HepG2 (cell line): ENCODE measurements around the gene ROCK1. TPM values are rescaled to one million over a fixed set of nuclear protein-coding genes. Genes with fewer than 3 reads are reported as not detected.
A peak's percentile ranks its signal among the peaks of the same experiment; 100 is the strongest.

Experiments
- BHLHE40 ChIP-seq: IDR thresholded peaks from 2 replicates; pipeline ENCODE4 v1.6.1; 2011; ENCODE audit warnings: low read length, improper control_type of control experiment
- BRCA1 ChIP-seq: sonication (generic); formaldehyde crosslinking; IDR thresholded peaks from 2 replicates; pipeline ENCODE4 v1.4.0; 2020; ENCODE audit warnings: missing genetic modification reagents
- CCDC6 ChIP-seq: sonication (generic); formaldehyde crosslinking; IDR thresholded peaks from 2 replicates; pipeline ENCODE4 v1.8.1; 2022; ENCODE audit warnings: mild to moderate bottlenecking, missing genetic modification reagents, moderate library complexity
- DZIP1 ChIP-seq: sonication (generic); formaldehyde crosslinking; IDR thresholded peaks from 2 replicates; pipeline ENCODE4 v1.5.0; 2020; ENCODE audit warnings: mild to moderate bottlenecking, missing genetic modification reagents
- FOXO4 ChIP-seq: sonication (generic); formaldehyde crosslinking; conservative IDR thresholded peaks from 2 replicates; pipeline ENCODE4 v1.8.1; 2023; ENCODE audit warnings: missing genetic modification reagents
- FUBP1 ChIP-seq: sonication (generic); formaldehyde crosslinking; IDR thresholded peaks from 2 replicates; pipeline ENCODE4 v1.5.1; 2020; ENCODE audit warnings: missing genetic modification reagents, mild to moderate bottlenecking, borderline replicate concordance
- KDM5A ChIP-seq: fragments of 200-600 bp; sonication (generic); IDR thresholded peaks from 2 replicates; pipeline ENCODE4 v1.7.0; 2018; ENCODE audit warnings: antibody characterized with exemption, mild to moderate bottlenecking, low read length, borderline replicate concordance
- ZFY ChIP-seq: sonication (generic); formaldehyde crosslinking; IDR thresholded peaks from 2 replicates; pipeline ENCODE4 v1.4.0; 2020; ENCODE audit warnings: missing genetic modification reagents
- ZNF20 ChIP-seq: sonication (generic); formaldehyde crosslinking; IDR thresholded peaks from 2 replicates; pipeline ENCODE4 v1.4.0; 2020; ENCODE audit warnings: mild to moderate bottlenecking, moderate library complexity, missing genetic modification reagents
- ZNF343 ChIP-seq: sonication (generic); formaldehyde crosslinking; IDR thresholded peaks from 2 replicates; pipeline ENCODE4 v1.4.0; 2020; ENCODE audit warnings: mild to moderate bottlenecking, missing genetic modification reagents
- polyA plus RNA-seq, 8 experiments: library from polyadenylated mRNA; depleted of rRNA in 3 of 8; stranded (reverse) in 7 of 8; unstranded in 1 of 8; fragments of >200 nt; fragmentation: Illumina TruSeq in 4 of 8; extraction: Trizol in 4 of 8; gene quantifications; 2 replicates each; pipeline versions ENCODE4 v1.2.1 to v1.2.3, GENCODE V29; 2011 to 2016; ENCODE audit warnings: low read depth in 4 of 8, missing spikeins in 1 of 8, mixed read lengths in 1 of 8; ENCODE audit not compliant: insufficient read depth in 1 of 8
- total RNA-seq, 5 experiments: library from RNA; depleted of rRNA; stranded (reverse); fragments of >200 nt; fragmentation: Illumina TruSeq; extraction: Trizol; gene quantifications; 2 replicates each; pipeline ENCODE4 v1.2.3, GENCODE V29; 2016; ENCODE audit warnings: low read depth in 1 of 5
- TF ChIP-seq, protein P1 (sequence below), 2 experiments: sonication (generic) in 1 of 2; formaldehyde crosslinking in 1 of 2; IDR thresholded peaks; 2 replicates each; pipeline versions ENCODE4 v1.5.1 to v1.6.1; 2011 to 2020; ENCODE audit warnings: borderline replicate concordance in 1 of 2, low read depth in 1 of 2, low read length in 1 of 2, mild to moderate bottlenecking in 1 of 2, missing genetic modification reagents in 1 of 2, moderate library complexity in 1 of 2
- TF ChIP-seq, protein P2 (sequence below): sonication (generic); formaldehyde crosslinking; IDR thresholded peaks from 2 replicates; pipeline ENCODE4 v1.4.0; 2020; ENCODE audit warnings: missing genetic modification reagents

ROCK1 gene
- total and polyA plus RNA-seq, 2 of the 13 experiments (the other 11 are each of a cell fraction or from before 2014, with no cell fraction given), result 10.5 to 27.2 TPM

DNA sequence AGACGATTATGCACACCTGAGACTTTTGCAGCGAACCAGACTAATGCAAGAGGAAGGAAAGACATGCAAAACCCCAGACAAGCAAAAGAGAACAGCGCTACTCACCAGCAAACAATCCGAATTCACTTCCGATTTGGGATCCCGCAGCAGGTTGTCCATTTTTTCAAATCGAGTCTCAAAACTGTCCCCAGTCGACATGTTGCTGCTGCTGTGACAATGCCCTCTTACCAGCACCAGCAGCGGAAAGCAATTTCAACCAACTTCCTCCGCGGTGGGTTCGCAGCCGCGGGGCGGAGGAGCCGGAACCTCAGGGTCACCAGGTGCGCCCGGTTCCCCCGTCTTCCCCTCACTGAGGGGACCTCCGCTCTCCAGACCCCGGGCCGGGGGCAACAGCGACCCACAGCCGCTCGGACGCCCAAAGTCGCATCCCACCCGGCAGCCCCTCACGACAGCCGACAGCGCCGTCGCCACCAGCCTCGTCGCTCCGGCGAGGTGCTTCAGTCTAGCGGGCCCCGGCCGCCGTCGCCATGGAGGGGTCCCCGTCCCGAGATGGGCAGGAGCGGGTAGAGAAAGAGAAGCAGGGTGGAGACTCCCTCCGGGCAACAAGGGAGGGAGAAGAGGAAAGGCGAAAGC lies 784 bp downstream of the ROCK1 start (continued):
- 0 out of 2 replicates have a peak, but pooled peaks have one; percentile 20 for TF ChIP-seq BRCA1 (CRISPR knock-in tag)
- TF ChIP-seq BHLHE40, result no peak
- no peak for TF ChIP-seq FUBP1 (CRISPR knock-in tag)
- TF ChIP-seq FOXO4 (CRISPR knock-in tag), result no peak
- no peak for TF ChIP-seq ZFY (CRISPR knock-in tag)
- no peak for TF ChIP-seq ZNF20 (CRISPR knock-in tag)
- TF ChIP-seq DZIP1 (CRISPR knock-in tag), result peak; percentile 63; the same call in 1 of the 2 replicates
- TF ChIP-seq ZNF343 (CRISPR knock-in tag), result 0 out of 2 replicates have a peak, but pooled peaks have one; percentile 2
- TF ChIP-seq CCDC6, result no peak
- TF ChIP-seq, protein P1, sequence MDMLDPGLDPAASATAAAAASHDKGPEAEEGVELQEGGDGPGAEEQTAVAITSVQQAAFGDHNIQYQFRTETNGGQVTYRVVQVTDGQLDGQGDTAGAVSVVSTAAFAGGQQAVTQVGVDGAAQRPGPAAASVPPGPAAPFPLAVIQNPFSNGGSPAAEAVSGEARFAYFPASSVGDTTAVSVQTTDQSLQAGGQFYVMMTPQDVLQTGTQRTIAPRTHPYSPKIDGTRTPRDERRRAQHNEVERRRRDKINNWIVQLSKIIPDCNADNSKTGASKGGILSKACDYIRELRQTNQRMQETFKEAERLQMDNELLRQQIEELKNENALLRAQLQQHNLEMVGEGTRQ (IDR thresholded peaks at IDR 0.05; ENCODE audit: low read depth, low read length), result no peak
- TF ChIP-seq, protein P1 (CRISPR knock-in tag; IDR thresholded peaks at IDR 0.05; ENCODE audit: borderline replicate concordance), result no peak
- TF ChIP-seq, protein P2, sequence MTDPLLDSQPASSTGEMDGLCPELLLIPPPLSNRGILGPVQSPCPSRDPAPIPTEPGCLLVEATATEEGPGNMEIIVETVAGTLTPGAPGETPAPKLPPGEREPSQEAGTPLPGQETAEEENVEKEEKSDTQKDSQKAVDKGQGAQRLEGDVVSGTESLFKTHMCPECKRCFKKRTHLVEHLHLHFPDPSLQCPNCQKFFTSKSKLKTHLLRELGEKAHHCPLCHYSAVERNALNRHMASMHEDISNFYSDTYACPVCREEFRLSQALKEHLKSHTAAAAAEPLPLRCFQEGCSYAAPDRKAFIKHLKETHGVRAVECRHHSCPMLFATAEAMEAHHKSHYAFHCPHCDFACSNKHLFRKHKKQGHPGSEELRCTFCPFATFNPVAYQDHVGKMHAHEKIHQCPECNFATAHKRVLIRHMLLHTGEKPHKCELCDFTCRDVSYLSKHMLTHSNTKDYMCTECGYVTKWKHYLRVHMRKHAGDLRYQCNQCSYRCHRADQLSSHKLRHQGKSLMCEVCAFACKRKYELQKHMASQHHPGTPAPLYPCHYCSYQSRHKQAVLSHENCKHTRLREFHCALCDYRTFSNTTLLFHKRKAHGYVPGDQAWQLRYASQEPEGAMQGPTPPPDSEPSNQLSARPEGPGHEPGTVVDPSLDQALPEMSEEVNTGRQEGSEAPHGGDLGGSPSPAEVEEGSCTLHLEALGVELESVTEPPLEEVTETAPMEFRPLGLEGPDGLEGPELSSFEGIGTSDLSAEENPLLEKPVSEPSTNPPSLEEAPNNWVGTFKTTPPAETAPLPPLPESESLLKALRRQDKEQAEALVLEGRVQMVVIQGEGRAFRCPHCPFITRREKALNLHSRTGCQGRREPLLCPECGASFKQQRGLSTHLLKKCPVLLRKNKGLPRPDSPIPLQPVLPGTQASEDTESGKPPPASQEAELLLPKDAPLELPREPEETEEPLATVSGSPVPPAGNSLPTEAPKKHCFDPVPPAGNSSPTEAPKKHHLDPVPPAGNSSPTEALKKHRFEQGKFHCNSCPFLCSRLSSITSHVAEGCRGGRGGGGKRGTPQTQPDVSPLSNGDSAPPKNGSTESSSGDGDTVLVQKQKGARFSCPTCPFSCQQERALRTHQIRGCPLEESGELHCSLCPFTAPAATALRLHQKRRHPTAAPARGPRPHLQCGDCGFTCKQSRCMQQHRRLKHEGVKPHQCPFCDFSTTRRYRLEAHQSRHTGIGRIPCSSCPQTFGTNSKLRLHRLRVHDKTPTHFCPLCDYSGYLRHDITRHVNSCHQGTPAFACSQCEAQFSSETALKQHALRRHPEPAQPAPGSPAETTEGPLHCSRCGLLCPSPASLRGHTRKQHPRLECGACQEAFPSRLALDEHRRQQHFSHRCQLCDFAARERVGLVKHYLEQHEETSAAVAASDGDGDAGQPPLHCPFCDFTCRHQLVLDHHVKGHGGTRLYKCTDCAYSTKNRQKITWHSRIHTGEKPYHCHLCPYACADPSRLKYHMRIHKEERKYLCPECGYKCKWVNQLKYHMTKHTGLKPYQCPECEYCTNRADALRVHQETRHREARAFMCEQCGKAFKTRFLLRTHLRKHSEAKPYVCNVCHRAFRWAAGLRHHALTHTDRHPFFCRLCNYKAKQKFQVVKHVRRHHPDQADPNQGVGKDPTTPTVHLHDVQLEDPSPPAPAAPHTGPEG (CRISPR knock-in tag), result 0 out of 2 replicates have a peak, but pooled peaks have one; percentile 17
- no peak for TF ChIP-seq KDM5A
